Prostate gland (tissue), 2 donors: ENCODE results near the gene EDARADD. TPM values are rescaled to one million over a fixed set of nuclear protein-coding genes. Genes with fewer than 3 reads are reported as not detected.

Experiments
- DNase-seq: peaks from one replicate; pipeline ENCODE4 v3.0.0-alpha.2; 2019; ENCODE audit warnings: low spot score
- H3K27ac ChIP-seq, 2 donors: fragments of 200-600 bp; sonication (generic); 2 replicates each; pipeline ENCODE4 v1.5.1; 2017 to 2019
- H3K27me3 ChIP-seq: fragments of 200-600 bp; sonication (generic); replicated peaks from 2 replicates; pipeline ENCODE4 v1.5.1; 2019; ENCODE audit not compliant: insufficient read depth
- H3K36me3 ChIP-seq, 2 donors: fragments of 200-600 bp; sonication (generic); 1 replicate in 1 of 2; 2 replicates in 1 of 2; pipeline versions ENCODE4 v1.5.1 to v1.8.1; 2017 to 2019
- H3K4me1 ChIP-seq: fragments of 200-600 bp; sonication (generic); replicated peaks from 2 replicates; pipeline ENCODE4 v1.5.1; 2019
- H3K4me3 ChIP-seq, 2 donors: fragments of 200-600 bp; sonication (generic); 2 replicates each; pipeline ENCODE4 v1.5.1; 2017 to 2019
- H3K9me3 ChIP-seq: fragments of 200-600 bp; sonication (generic); 2 replicates; pipeline ENCODE4 v1.5.1; 2017
- POLR2A ChIP-seq: fragments of 450-650 bp; IDR thresholded peaks from one replicate; pipeline ENCODE4 v1.6.1; 2016; ENCODE audit warnings: antibody characterized with exemption, mild to moderate bottlenecking
- POLR2AphosphoS5 ChIP-seq: sonication (generic); formaldehyde crosslinking; IDR thresholded peaks from one replicate; pipeline ENCODE4 v1.6.1; 2017; ENCODE audit warnings: antibody characterized with exemption
- WGBS: methylation state at CpG from one replicate; pipeline ENCODE4 v1.1.5; 2018; 5-methylcytosine and 5-hydroxymethylcytosine counted together
- intact Hi-C: fragments of 100-400 bp; cut with DNase I; formaldehyde crosslinking; loops from one replicate; pipeline ENCODE4 v1.14.2; 2022
- total RNA-seq, 2 donors: library from RNA; depleted of rRNA; stranded (reverse); fragments of >200 nt; gene quantifications; one replicate each; pipeline ENCODE4 v1.1.0, GENCODE V29; 2016
- TF ChIP-seq, protein P1 (sequence below), 4 experiments: fragments of 200-600 bp in 2 of 4; fragments of 450-650 bp in 2 of 4; sonication (generic) in 2 of 4; IDR thresholded peaks; 1 replicate in 3 of 4; 2 replicates in 1 of 4; pipeline ENCODE4 v1.5.1; 2016 to 2019; ENCODE audit warnings: antibody characterized with exemption in 4 of 4, mild to moderate bottlenecking in 2 of 4, moderate library complexity in 2 of 4

Gene EDARADD
- total RNA-seq, 2 donors from 2014 or later: 4.9 to 12.8 TPM

DNA sequence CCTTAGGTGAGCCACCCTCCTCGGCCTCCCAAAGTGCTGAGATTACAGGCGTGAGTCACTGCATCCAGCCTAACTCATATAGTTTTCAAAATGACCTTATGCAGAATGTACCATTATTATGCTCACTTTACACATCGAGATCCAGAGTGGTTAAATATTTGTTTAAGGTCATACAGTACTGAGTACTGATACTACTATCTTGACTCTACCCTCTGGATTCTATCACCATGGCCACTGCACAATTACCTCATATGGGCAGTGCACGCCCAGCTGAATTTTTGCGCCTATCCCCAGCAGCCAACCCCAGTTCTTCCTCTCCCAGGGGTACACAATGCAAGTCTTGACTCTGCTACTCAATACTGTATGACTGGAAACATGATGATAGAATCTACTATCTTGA lies 56.7 kb downstream of the EDARADD start:
- no peak overlapping the region for H3K4me3 ChIP-seq
- no peaks in the 10 kb centered on the region for H3K27me3 ChIP-seq
- 91% methylated on average over 5 of the region's 5 CpGs for WGBS
- H3K9me3 ChIP-seq: no peaks in the 10 kb centered on the region
- H3K4me1 ChIP-seq: no peaks in the 10 kb centered on the region
- TF ChIP-seq POLR2A (no peak), POLR2AphosphoS5 (no peak)
- TF ChIP-seq, protein P1, sequence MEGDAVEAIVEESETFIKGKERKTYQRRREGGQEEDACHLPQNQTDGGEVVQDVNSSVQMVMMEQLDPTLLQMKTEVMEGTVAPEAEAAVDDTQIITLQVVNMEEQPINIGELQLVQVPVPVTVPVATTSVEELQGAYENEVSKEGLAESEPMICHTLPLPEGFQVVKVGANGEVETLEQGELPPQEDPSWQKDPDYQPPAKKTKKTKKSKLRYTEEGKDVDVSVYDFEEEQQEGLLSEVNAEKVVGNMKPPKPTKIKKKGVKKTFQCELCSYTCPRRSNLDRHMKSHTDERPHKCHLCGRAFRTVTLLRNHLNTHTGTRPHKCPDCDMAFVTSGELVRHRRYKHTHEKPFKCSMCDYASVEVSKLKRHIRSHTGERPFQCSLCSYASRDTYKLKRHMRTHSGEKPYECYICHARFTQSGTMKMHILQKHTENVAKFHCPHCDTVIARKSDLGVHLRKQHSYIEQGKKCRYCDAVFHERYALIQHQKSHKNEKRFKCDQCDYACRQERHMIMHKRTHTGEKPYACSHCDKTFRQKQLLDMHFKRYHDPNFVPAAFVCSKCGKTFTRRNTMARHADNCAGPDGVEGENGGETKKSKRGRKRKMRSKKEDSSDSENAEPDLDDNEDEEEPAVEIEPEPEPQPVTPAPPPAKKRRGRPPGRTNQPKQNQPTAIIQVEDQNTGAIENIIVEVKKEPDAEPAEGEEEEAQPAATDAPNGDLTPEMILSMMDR (IDR thresholded peaks at IDR 0.05): no peak
- no peaks in the 10 kb centered on the region for H3K36me3 ChIP-seq
- H3K27ac ChIP-seq: no peak overlapping the region
- intact Hi-C loops: no loop called here
- no peak for DNase-seq

DNA sequence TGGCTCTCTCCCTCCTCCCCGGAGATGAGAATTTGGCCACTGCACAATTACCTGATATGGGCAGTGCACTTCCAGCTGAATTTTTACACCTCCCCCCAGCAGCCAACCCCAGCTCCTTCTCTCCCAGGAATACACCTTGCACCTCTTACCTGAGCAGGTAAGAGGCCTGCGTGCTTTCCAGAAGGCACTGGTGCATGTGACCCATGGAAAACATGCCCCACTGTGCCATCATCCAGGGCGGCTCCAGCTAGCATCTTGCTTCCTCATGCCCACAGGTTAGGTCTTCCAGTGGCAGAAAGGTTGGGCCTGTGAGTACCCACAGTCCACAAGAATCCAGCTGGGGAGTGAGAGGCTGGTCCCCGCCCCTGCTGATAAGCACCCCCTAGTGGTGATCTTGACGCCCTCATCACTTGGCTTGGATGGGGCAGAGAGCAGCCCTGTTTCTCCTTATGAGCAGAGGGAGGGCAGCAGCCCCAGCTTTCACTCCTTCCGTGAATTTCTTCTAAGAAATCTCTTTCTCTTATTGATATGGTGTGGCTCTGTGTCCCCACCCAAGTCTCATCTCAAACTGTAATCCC lies 57.8 kb downstream of the EDARADD start:
- Histone ChIP-seq H3K4me3 (no peak overlapping the region), H3K27ac (no peak overlapping the region), H3K36me3 (no peaks in the 10 kb centered on the region), H3K9me3 (no peaks in the 10 kb centered on the region), H3K27me3 (no peaks in the 10 kb centered on the region), H3K4me1 (no peaks in the 10 kb centered on the region)
- TF ChIP-seq, protein P1 (IDR thresholded peaks at IDR 0.05): peak in 3 of 4 experiments; percentile 10 to 25 (median 19)
- no peak for TF ChIP-seq POLR2A
- DNase-seq: no peak
- intact Hi-C loops: no loop called here
- 83% methylated on average over 6 of the region's 6 CpGs for WGBS

DNA sequence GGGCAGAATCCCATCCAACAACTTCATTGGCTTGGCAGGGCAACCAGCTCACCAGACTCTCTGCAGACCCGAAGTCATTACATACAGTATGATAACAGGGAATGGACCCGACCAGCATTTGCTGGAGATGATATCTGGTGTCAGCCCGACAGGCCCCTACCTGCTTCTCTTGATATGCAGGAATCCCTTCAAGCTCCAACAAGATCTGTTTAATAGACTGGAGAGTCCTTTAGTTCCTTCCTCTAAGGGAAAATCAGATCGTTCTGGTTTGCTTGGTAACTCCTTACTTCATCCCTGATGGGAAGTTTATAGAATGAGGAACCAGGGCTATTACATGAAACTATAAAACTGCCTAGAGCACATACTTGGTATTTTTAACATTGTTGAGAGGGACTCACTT lies 61.2 kb downstream of the EDARADD start:
- peak; percentile 71 for DNase-seq
- Histone ChIP-seq H3K27me3 (no peaks in the 10 kb centered on the region), H3K4me1 (no peaks in the 10 kb centered on the region), H3K27ac (no peak overlapping the region), H3K4me3 (no peak overlapping the region), H3K36me3 (no peaks in the 10 kb centered on the region), H3K9me3 (no peaks in the 10 kb centered on the region)
- peak; percentile 68 for TF ChIP-seq POLR2AphosphoS5
- no peak for TF ChIP-seq POLR2A
- WGBS: 39% methylated on average over 4 of the region's 4 CpGs
- intact Hi-C loops: no loop called here

DNA sequence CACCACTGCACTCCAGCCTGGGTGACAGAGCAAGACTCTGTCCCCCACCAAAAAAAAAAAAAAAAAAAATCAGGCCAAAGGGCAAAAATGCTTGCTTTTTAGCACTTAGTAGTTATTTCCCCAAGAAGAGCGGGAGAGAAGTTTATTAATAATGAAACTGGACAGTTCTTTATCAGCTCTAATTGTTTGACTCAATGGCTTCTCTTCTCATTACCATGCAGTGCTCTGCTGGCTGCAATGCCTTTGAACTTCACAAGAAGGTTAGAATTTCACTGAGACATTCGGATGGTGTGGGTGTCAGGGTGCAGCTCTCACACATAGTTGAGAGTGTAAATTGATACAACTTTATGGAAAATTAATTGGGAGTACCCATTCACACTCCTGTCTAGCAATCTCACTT lies 63.7 kb downstream of the EDARADD start:
- intact Hi-C loops: no loop called here
- 72% methylated on average over 2 of the region's 2 CpGs for WGBS
- H3K27me3 ChIP-seq: no peaks in the 10 kb centered on the region

DNA sequence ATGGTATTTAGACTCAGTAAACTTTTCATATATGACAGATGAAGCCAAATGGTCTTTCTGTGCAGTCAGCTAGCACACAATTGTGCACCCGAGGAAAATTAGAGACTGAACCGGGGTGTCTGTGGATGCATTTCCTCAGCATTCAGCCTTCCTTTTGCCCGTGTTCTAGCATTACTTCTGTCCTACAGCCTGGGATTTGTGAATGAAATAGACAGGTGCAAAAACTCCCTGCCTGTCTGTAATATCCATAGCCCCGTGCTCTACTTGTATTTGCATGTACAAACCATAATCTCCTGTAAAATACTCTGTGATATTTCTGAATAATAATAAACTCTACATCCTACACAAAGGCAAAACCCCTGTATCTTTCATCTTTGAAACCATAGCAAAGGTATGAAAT lies 64.9 kb downstream of the EDARADD start:
- Histone ChIP-seq H3K4me1 (no peaks in the 10 kb centered on the region), H3K4me3 (no peak overlapping the region), H3K27me3 (no peaks in the 10 kb centered on the region), H3K27ac (no peak overlapping the region), H3K36me3 (no peaks in the 10 kb centered on the region), H3K9me3 (no peaks in the 10 kb centered on the region)
- DNase-seq: no peak
- TF ChIP-seq POLR2A: no peak
- TF ChIP-seq POLR2AphosphoS5: no peak
- TF ChIP-seq, protein P1 (IDR thresholded peaks at IDR 0.05): no peak
- intact Hi-C loops: no loop called here
- 84% methylated on average over 4 of the region's 4 CpGs for WGBS

More for the DNA sequence above, 63.7 kb downstream of the EDARADD start:
- Histone ChIP-seq H3K27ac (no peak overlapping the region), H3K36me3 (no peaks in the 10 kb centered on the region), H3K4me3 (no peak overlapping the region), H3K4me1 (no peaks in the 10 kb centered on the region), H3K9me3 (no peaks in the 10 kb centered on the region)
- DNase-seq: no peak
- TF ChIP-seq, protein P1 (IDR thresholded peaks at IDR 0.05): no peak
- TF ChIP-seq POLR2AphosphoS5 (no peak), POLR2A (no peak)
